ENCODE data around the gene PLVAP. TPM values are rescaled to one million over a fixed set of nuclear protein-coding genes. Genes with fewer than 3 reads are reported as not detected.

The PLVAP gene
- total and polyA plus RNA-seq, 9 of the 15 experiments (the other 6 are each of a cell fraction or from before 2014, with no cell fraction given) = 0.09 to 0.84 (median 0.51) TPM; not detected in 4

- no peaks in the 10 kb centered on the region for H3K9me3 ChIP-seq (replicated peaks; ENCODE audit: control insufficient read depth, insufficient read depth, low read depth, low read length)
- H3K27ac ChIP-seq (ENCODE audit: extremely low read depth, low read depth, low read length) = no peak overlapping the region
- ChIA-PET POLR2A (no interaction called here), CTCF (ENCODE audit: low intra/inter-chr PET ratio) (interaction anchor here (1.1 kb wide), 1 partner anchor 73 kb away, joined by 3 read pairs; no protein-coding TSS in a partner anchor)
- no peak overlapping the region for H3K4me2 ChIP-seq (ENCODE audit: insufficient read depth, low read length)
- no TSS peak for BruUV-seq (replicated peaks)
- FAIRE-seq = no peak
- no peak for ATAC-seq
- H3K27me3 ChIP-seq (ENCODE audit: control insufficient read depth in 2 of 2, insufficient read depth in 2 of 2, low read length in 2 of 2) = no peaks in the 10 kb centered on the region
- DNase-seq (ENCODE audit: extremely low read depth in 1 of 4, low spot score in 3 of 4) = no peak
- peaks cover 6% of the 10 kb centered on the region; the same call in 2 of the 3 replicates for H3K79me2 ChIP-seq (ENCODE audit: control insufficient read depth, insufficient read depth, low read length)
- H4K20me1 ChIP-seq (replicated peaks; ENCODE audit: control insufficient read depth, insufficient read depth, low read length) = no peaks in the 10 kb centered on the region
- H3K4me1 ChIP-seq (replicated peaks in 1 of 2; ENCODE audit: control insufficient read depth in 2 of 2, insufficient read depth in 2 of 2, low read length in 2 of 2) = peaks cover 6 to 34% of the 10 kb centered on the region in 2 experiments; a peak in 3 of 5 replicates
- H3K36me3 ChIP-seq (ENCODE audit: control insufficient read depth, insufficient read depth, low read length) = 0 out of 3 replicates have a peak, but pooled peaks cover 4% of the 10 kb centered on the region
- no peaks in the 10 kb centered on the region for H3K9me1 ChIP-seq (ENCODE audit: control insufficient read depth, insufficient read depth, low read length)
- intact Hi-C loops (cut with micrococcal nuclease) = no loop called here
- H3K4me3 ChIP-seq = no peak overlapping the region
- H2AFZ ChIP-seq (ENCODE audit: low read depth, low read length) = no peak overlapping the region
- WGBS (ENCODE audit: insufficient coverage, low coverage, missing lambda C conversion rate) = 79% methylated on average over 18 of the region's 20 CpGs
- peak overlapping the region in 1 of 2 experiments; percentile 76; a peak in 1 of 4 replicates for H3K9ac ChIP-seq (ENCODE audit: insufficient read depth in 1 of 2, low read depth in 2 of 2, low read length in 2 of 2)
- no peak for TF ChIP-seq NEUROD1 (IDR thresholded peaks at IDR 0.05; ENCODE audit: borderline replicate concordance, low read depth, low read length, partially characterized antibody)
- TF ChIP-seq KLF10 (CRISPR knock-in tag; IDR thresholded peaks at IDR 0.05) = no peak
- peak; percentile 42; the same call in 1 of the 2 replicates for TF ChIP-seq POLR2G (IDR thresholded peaks at IDR 0.05; ENCODE audit: low read depth, low read length)
- TF ChIP-seq RBFOX2 (IDR thresholded peaks at IDR 0.05; ENCODE audit: low read depth, low read length) = peak; percentile 7; the same call in 1 of the 2 replicates
- TF ChIP-seq ZC3H4 (CRISPR knock-in tag; IDR thresholded peaks at IDR 0.05; ENCODE audit: borderline replicate concordance) = 0 out of 2 replicates have a peak, but pooled peaks have one; percentile 13
- in situ Hi-C loops (cut with MboI) = no loop called here
These were observed 46.5 kb upstream of the PLVAP start for GRCh38 chr19:17423429-17424208.

All from K562 (cell line).